SK-N-SH (cell line): ENCODE results near the gene ZNF184. TPM values are rescaled to one million over a fixed set of nuclear protein-coding genes. Genes with fewer than 3 reads are reported as not detected.

Experiments
- CTCF ChIA-PET: fragments of 300-600, 350-600 bp; formaldehyde crosslinking; extraction: SDS; loops from one replicate; lab custom pipeline; 2021; lab: Yijun Ruan, JAX
- POLR2A ChIA-PET: fragments of 350-600 bp; sonication (Branson Sonifier 250); formaldehyde crosslinking; extraction: SDS; loops from one replicate; lab custom pipeline; 2020; ENCODE audit warnings: antibody characterized with exemption, inconsistent platforms; lab: Yijun Ruan, JAX
- DNase-seq: peaks from one replicate; pipeline ENCODE4 v3.0.0; 2012
- H2AFZ ChIP-seq: fragments of 200-600 bp; sonication (generic); 2 replicates; pipeline ENCODE4 v1.8.1; 2016; ENCODE audit warnings: antibody characterized with exemption, mild to moderate bottlenecking, low read depth
- H3F3A ChIP-seq: fragments of 200-600 bp; sonication (generic); replicated peaks from 2 replicates; pipeline ENCODE3; 2016; ENCODE audit warnings: antibody characterized with exemption, mild to moderate bottlenecking; ENCODE audit not compliant: insufficient read depth
- H3K27ac ChIP-seq, 2 experiments: fragments of 200-500 bp in 1 of 2; fragments of 200-600 bp in 1 of 2; sonication (Bioruptor generic) in 1 of 2; sonication (generic), shearing (Covaris generic) in 1 of 2; 2 replicates each; pipeline versions ENCODE4 v1.5.1 to v1.6.1; 2014 to 2016; ENCODE audit warnings: low read depth in 2 of 2, inconsistent platforms in 1 of 2, low read length in 1 of 2, mild to moderate bottlenecking in 1 of 2, mixed read lengths in 1 of 2
- H3K27me3 ChIP-seq: fragments of 200-600 bp; sonication (generic), shearing (Covaris generic); 2 replicates; pipeline ENCODE4 v1.6.1; 2016; ENCODE audit warnings: mixed run types; ENCODE audit not compliant: insufficient read depth
- H3K36me3 ChIP-seq, 2 experiments: fragments of 200-500 bp in 1 of 2; fragments of 200-600 bp in 1 of 2; sonication (Bioruptor generic) in 1 of 2; sonication (generic) in 1 of 2; replicated peaks in 1 of 2; 2 replicates each; pipeline versions ENCODE3 to v1.5.1; 2014 to 2016; ENCODE audit warnings: low read length in 1 of 2, mild to moderate bottlenecking in 1 of 2; ENCODE audit not compliant: insufficient read depth in 2 of 2, control insufficient read depth in 1 of 2
- H3K4me1 ChIP-seq, 2 experiments: fragments of 200-500 bp in 1 of 2; fragments of 200-600 bp in 1 of 2; sonication (Bioruptor generic) in 1 of 2; sonication (generic), shearing (Covaris generic) in 1 of 2; 2 replicates each; pipeline versions ENCODE4 v1.5.1 to v1.6.1; 2014 to 2016; ENCODE audit warnings: low read depth in 1 of 2, low read length in 1 of 2, mixed run types in 1 of 2; ENCODE audit not compliant: insufficient read depth in 2 of 2, control insufficient read depth in 1 of 2
- H3K4me2 ChIP-seq: fragments of 200-600 bp; sonication (generic), shearing (Covaris generic); 2 replicates; pipeline ENCODE4 v1.6.1; 2017; ENCODE audit warnings: mixed run types
- H3K4me3 ChIP-seq, 2 experiments: fragments of 200-500 bp in 1 of 2; fragments of 200-600 bp in 1 of 2; sonication (Bioruptor generic) in 1 of 2; sonication (generic), shearing (Covaris generic) in 1 of 2; 2 replicates each; pipeline versions ENCODE4 v1.5.1 to v1.8.1; 2014 to 2016; ENCODE audit warnings: low read depth in 2 of 2, inconsistent platforms in 1 of 2, low read length in 1 of 2, mild to moderate bottlenecking in 1 of 2, mixed read lengths in 1 of 2, moderate library complexity in 1 of 2
- H3K79me2 ChIP-seq: fragments of 200-600 bp; sonication (generic); 2 replicates; pipeline ENCODE4 v1.8.1; 2017; ENCODE audit warnings: mild to moderate bottlenecking; ENCODE audit not compliant: insufficient read depth
- H3K9ac ChIP-seq: fragments of 200-600 bp; sonication (generic); 2 replicates; pipeline ENCODE4 v1.6.1; 2017; ENCODE audit warnings: mixed run types
- H3K9me2 ChIP-seq: fragments of 200-600 bp; sonication (generic); 2 replicates; pipeline ENCODE4 v1.6.1; 2017; ENCODE audit warnings: mixed run types
- H3K9me3 ChIP-seq: fragments of 200-600 bp; sonication (generic); 2 replicates; pipeline ENCODE4 v1.6.1; 2017; ENCODE audit warnings: mixed run types, mild to moderate bottlenecking, moderate library complexity
- H4K20me1 ChIP-seq: fragments of 200-600 bp; sonication (generic); 2 replicates; pipeline ENCODE4 v1.6.1; 2017; ENCODE audit warnings: mild to moderate bottlenecking, mixed run types; ENCODE audit not compliant: insufficient read depth
- FOSL2 ChIP-seq: IDR thresholded peaks from 2 replicates; pipeline ENCODE4 v1.4.0; 2012; ENCODE audit warnings: low read depth, mild to moderate bottlenecking, moderate library complexity, borderline replicate concordance
- FOXJ3 ChIP-seq: sonication (generic); formaldehyde crosslinking; IDR thresholded peaks from 2 replicates; pipeline ENCODE4 v1.5.1; 2020; ENCODE audit warnings: mild to moderate bottlenecking, missing genetic modification reagents
- MEF2A ChIP-seq: IDR thresholded peaks from 2 replicates; pipeline ENCODE4 v1.4.0; 2012; ENCODE audit warnings: low read depth, borderline replicate concordance
- NRF1 ChIP-seq: IDR thresholded peaks from 2 replicates; pipeline ENCODE4 v1.6.1; 2012; ENCODE audit warnings: low read depth, mild to moderate bottlenecking, low read length
- RAD21 ChIP-seq: IDR thresholded peaks from 2 replicates; pipeline ENCODE4 v1.6.1; 2012; ENCODE audit warnings: mild to moderate bottlenecking, low read length
- RFX5 ChIP-seq: IDR thresholded peaks from 2 replicates; pipeline ENCODE4 v1.6.1; 2012; ENCODE audit warnings: mild to moderate bottlenecking, improper control_type of control experiment, low read length
- SMC3 ChIP-seq: IDR thresholded peaks from 2 replicates; pipeline ENCODE4 v1.6.1; 2012; ENCODE audit warnings: low read depth, low read length, improper control_type of control experiment
- TCF12 ChIP-seq: IDR thresholded peaks from 2 replicates; pipeline ENCODE4 v1.4.0; 2012
- TEAD4 ChIP-seq: IDR thresholded peaks from 2 replicates; pipeline ENCODE4 v1.4.0; 2012; ENCODE audit warnings: mild to moderate bottlenecking, borderline replicate concordance; ENCODE audit not compliant: insufficient read depth
- YY1 ChIP-seq: IDR thresholded peaks from 2 replicates; pipeline ENCODE4 v1.4.0; 2012; ENCODE audit warnings: low read depth, mild to moderate bottlenecking
- WGBS: methylation state at CpG from one replicate; pipeline ENCODE4 v1.1.6; 2017; ENCODE audit warnings: low lambda C conversion rate; 5-methylcytosine and 5-hydroxymethylcytosine counted together
- polyA plus RNA-seq, 3 experiments: library from polyadenylated mRNA; depleted of rRNA; stranded (reverse); fragments of >200 nt; gene quantifications; 2 replicates each; pipeline ENCODE4 v1.2.3, GENCODE V29; 2012
- TF ChIP-seq, protein P1 (sequence below): IDR thresholded peaks from 2 replicates; pipeline ENCODE4 v1.4.0; 2012; ENCODE audit warnings: low read depth, borderline replicate concordance
- TF ChIP-seq, protein P2 (sequence below): fragments of 150-350 bp; IDR thresholded peaks from 2 replicates; pipeline ENCODE4 v1.6.1; 2016; ENCODE audit warnings: mild to moderate bottlenecking, low read depth, low read length
- TF ChIP-seq, protein P3 (sequence below): IDR thresholded peaks from 2 replicates; pipeline ENCODE4; 2012
- TF ChIP-seq, protein P4 (sequence below): IDR thresholded peaks from 2 replicates; pipeline ENCODE4 v1.4.0; 2012; ENCODE audit warnings: low read depth, borderline replicate concordance
- TF ChIP-seq, protein P5 (sequence below): IDR thresholded peaks from 2 replicates; pipeline ENCODE4 v1.4.0; 2012; ENCODE audit warnings: low read depth
- TF ChIP-seq, protein P6 (sequence below): fragments of 150-350 bp; IDR thresholded peaks from 2 replicates; pipeline ENCODE4 v1.6.1; 2017; ENCODE audit warnings: antibody characterized with exemption, low read length, low read depth, borderline replicate concordance

The ZNF184 gene
- polyA plus RNA-seq, 1 of the 3 experiments (the other 2 are of a cell fraction): 1.6 TPM

DNA sequence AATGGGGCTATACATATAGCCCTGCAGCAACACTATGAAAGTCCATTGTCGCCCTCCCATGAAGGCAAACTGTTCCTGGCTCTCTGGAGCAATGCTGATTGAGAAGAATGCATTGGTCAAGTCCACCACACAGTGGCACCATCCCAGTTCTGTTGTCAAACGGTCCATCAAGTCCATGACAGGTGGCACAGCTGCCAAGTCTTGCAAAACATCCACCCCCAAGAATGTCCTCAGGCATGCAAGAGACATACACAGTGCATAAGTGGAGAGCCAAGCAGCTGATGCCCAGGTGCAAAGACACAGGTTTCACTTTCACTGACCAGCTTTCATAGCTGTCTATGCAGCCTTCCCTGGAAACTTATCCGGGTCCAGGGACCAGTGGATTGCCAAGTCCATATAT lies 66.8 kb downstream of the ZNF184 start (continued):
- TF ChIP-seq, protein P1, sequence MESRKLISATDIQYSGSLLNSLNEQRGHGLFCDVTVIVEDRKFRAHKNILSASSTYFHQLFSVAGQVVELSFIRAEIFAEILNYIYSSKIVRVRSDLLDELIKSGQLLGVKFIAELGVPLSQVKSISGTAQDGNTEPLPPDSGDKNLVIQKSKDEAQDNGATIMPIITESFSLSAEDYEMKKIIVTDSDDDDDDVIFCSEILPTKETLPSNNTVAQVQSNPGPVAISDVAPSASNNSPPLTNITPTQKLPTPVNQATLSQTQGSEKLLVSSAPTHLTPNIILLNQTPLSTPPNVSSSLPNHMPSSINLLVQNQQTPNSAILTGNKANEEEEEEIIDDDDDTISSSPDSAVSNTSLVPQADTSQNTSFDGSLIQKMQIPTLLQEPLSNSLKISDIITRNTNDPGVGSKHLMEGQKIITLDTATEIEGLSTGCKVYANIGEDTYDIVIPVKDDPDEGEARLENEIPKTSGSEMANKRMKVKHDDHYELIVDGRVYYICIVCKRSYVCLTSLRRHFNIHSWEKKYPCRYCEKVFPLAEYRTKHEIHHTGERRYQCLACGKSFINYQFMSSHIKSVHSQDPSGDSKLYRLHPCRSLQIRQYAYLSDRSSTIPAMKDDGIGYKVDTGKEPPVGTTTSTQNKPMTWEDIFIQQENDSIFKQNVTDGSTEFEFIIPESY: no peak
- no peak for TF ChIP-seq NRF1
- TF ChIP-seq, protein P2, sequence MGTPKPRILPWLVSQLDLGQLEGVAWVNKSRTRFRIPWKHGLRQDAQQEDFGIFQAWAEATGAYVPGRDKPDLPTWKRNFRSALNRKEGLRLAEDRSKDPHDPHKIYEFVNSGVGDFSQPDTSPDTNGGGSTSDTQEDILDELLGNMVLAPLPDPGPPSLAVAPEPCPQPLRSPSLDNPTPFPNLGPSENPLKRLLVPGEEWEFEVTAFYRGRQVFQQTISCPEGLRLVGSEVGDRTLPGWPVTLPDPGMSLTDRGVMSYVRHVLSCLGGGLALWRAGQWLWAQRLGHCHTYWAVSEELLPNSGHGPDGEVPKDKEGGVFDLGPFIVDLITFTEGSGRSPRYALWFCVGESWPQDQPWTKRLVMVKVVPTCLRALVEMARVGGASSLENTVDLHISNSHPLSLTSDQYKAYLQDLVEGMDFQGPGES: no peak
- no peak for TF ChIP-seq TCF12
- TF ChIP-seq MEF2A: no peak

DNA sequence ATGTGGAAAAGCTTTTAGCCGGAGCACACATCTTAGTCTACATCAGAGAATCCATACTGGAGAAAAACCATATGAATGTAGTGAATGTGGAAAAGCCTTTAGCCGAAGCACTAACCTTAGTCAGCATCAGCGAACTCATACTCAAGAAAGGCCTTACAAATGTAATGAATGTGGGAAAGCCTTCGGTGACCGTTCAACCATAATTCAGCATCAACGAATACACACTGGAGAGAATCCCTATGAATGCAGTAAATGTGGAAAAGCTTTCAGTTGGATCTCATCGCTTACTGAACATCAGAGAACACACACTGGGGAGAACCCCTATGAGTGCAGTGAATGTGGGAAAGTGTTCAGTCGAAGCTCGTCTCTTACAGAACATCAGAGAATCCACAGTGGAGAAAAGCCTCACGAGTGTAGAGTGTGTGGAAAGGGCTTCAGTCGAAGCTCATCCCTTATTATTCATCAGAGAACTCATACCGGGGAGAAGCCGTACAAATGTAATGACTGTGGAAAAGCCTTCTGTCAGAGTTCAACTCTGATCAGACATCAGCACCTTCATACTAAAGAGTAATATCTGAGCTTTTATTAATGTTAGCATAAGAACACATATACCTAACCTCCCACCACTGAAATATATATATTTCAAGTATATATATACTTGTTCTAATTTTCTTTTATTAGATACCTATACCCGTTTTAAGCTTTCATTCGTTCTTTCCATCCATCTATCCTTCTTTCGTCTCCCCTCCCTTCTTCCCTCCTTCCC lies 71.8 kb downstream of the ZNF184 start:
- Histone ChIP-seq H3F3A (no peaks in the 10 kb centered on the region), H3K27me3 (no peaks in the 10 kb centered on the region), H3K9me3 (no peaks in the 10 kb centered on the region; the same call in 1 of the 2 replicates), H3K36me3 (peaks cover 2 to 14% of the 10 kb centered on the region in 2 experiments), H3K4me1 (no peaks in the 10 kb centered on the region), H3K4me2 (no peak overlapping the region), H3K79me2 (no peaks in the 10 kb centered on the region), H3K9me2 (no peaks in the 10 kb centered on the region), H3K27ac (no peak overlapping the region), H4K20me1 (no peaks in the 10 kb centered on the region), H2AFZ (no peak overlapping the region), H3K9ac (no peak overlapping the region), H3K4me3 (no peak overlapping the region; a peak in 1 of 4 replicates)
- no peak for DNase-seq
- CTCF ChIA-PET: no interaction called here
- TF ChIP-seq, protein P3, sequence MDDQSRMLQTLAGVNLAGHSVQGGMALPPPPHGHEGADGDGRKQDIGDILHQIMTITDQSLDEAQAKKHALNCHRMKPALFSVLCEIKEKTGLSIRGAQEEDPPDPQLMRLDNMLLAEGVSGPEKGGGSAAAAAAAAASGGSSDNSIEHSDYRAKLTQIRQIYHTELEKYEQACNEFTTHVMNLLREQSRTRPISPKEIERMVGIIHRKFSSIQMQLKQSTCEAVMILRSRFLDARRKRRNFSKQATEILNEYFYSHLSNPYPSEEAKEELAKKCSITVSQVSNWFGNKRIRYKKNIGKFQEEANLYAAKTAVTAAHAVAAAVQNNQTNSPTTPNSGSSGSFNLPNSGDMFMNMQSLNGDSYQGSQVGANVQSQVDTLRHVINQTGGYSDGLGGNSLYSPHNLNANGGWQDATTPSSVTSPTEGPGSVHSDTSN: no peak
- TF ChIP-seq FOXJ3 (no peak), TEAD4 (no peak), FOSL2 (no peak), RFX5 (no peak), SMC3 (no peak), TCF12 (no peak), YY1 (no peak), RAD21 (no peak), MEF2A (no peak)
- TF ChIP-seq, protein P4, sequence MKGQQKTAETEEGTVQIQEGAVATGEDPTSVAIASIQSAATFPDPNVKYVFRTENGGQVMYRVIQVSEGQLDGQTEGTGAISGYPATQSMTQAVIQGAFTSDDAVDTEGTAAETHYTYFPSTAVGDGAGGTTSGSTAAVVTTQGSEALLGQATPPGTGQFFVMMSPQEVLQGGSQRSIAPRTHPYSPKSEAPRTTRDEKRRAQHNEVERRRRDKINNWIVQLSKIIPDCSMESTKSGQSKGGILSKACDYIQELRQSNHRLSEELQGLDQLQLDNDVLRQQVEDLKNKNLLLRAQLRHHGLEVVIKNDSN: no peak
- TF ChIP-seq, protein P5, sequence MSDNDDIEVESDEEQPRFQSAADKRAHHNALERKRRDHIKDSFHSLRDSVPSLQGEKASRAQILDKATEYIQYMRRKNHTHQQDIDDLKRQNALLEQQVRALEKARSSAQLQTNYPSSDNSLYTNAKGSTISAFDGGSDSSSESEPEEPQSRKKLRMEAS: no peak
- TF ChIP-seq, protein P6, sequence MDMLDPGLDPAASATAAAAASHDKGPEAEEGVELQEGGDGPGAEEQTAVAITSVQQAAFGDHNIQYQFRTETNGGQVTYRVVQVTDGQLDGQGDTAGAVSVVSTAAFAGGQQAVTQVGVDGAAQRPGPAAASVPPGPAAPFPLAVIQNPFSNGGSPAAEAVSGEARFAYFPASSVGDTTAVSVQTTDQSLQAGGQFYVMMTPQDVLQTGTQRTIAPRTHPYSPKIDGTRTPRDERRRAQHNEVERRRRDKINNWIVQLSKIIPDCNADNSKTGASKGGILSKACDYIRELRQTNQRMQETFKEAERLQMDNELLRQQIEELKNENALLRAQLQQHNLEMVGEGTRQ: no peak
- TF ChIP-seq, protein P2: no peak
- POLR2A ChIA-PET: no interaction called here
- WGBS: 78% methylated on average over 16 of the region's 16 CpGs
